Measurements from ENCODE around the gene MAML3.

The MAML3 gene

GRCh38 chr4:139672215-139672614, 481.8 kb downstream of the MAML3 start:
- no peak for DNase-seq (ENCODE audit: low read depth in 2 of 2, low spot score in 1 of 2)

DNA sequence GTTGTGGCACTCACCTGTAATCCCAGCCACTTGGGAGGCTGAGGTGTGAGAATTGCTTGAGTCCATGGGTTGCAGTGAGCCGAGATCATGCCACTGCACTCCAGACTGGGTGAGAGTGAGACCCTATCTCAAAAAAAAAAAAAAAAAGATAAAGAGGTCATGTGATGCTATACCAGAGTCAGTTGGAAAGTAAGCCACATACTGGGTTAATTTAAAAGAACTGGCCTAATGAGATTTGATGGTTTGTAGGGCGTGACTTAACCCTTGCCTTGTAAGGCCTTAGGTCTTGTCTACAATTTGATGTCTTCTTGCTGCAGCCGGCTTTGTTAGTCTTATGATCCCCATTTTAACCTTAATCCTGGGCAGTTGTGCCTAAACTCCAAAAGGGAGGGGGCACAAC, 483.2 kb downstream of the MAML3 start:
- DNase-seq (ENCODE audit: low read depth in 2 of 2, low spot score in 1 of 2): no peak

DNA sequence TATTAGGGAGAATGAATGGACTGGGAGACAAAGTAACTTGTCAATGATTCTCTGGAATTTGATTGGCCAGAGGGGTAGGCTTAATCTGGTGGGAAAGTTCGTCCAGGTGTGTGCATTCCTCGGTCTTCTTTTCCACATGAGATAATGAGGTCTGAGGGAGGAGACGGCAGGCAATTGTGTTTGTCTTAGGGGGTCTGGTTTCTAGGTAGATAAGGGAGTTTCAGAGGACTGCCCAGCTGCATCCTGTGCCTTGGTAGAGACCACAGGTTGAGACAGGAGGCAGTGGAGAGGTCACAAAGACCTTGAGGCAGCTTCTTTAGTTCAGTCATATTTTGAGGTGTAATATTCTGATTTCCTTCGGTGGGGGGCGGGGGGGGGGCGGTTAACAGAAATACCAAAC, 484.1 kb downstream of the MAML3 start:
- DNase-seq (ENCODE audit: low read depth in 2 of 2, low spot score in 1 of 2): no peak

DNA sequence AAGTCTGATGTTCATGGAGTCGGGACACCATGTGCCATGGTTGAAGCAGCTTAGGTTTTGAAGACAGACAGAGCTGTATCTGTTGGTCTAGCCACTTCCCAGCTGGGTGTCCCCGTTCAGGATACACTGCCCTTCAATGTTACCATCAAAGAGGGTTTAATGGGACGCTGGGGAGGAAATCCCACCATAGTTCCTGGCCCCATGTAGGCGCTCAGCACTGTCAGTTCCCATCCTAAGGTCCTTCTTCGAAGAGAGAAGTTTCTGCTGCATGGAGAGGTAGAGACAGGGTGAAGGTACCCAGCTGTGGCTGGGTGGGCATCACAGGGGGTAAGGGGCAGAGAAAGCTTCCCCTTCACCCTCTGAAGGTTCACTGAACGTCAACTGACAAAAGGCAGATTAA, 484.6 kb downstream of the MAML3 start:
- DNase-seq (ENCODE audit: low read depth in 2 of 2, low spot score in 1 of 2): no peak

- no peak for DNase-seq (ENCODE audit: low read depth in 2 of 2, low spot score in 1 of 2)
Measured at GRCh38 chr4:139668658-139669201, 485.3 kb downstream of the MAML3 start.

- no peak for DNase-seq (ENCODE audit: low read depth in 2 of 2, low spot score in 1 of 2)
Measured at GRCh38 chr4:139668036-139668435, 485.9 kb downstream of the MAML3 start.
